Stimulated activated CD4-positive, alpha-beta T cell treated with anti-CD3 and anti-CD28 coated beads, Interleukin-12 subunit alpha, Interleukin-12 subunit beta, amount 100 ng/mL, for 24 hours (primary cell): Measurements from ENCODE around the gene UBTD1.
"Not testable (repeated sequence)": the region's sequence is repeated elsewhere in the genome, so short reads cannot be mapped to it uniquely, and the experiment has no call there.

ENCODE experiments used
- DNase-seq, 2 experiments: peaks; one replicate each; pipeline ENCODE4 v3.0.0-alpha.2; 2020; ENCODE audit warnings: low read depth in 2 of 2

The UBTD1 gene

DNA sequence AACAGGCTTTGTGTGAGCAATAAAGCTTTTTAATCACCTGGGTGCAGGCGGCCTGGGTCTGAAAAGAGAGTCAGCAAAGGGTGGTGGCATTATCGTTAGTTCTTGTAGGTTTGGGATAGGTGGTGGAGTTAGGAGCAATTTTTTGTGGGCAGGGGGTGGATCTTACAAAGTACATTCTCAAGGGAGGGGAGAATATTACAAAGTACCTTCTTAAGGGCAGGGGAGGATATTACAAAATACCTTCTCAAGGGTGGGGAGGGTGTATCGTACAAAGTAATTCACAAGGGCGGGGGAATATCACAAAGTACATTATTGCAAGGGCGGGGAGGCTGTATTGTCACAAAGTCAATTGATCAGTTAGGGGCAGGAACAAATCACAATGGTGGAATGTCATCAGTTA is 63.6 kb downstream of the UBTD1 start:
- DNase-seq = not testable (repeated sequence)

DNA sequence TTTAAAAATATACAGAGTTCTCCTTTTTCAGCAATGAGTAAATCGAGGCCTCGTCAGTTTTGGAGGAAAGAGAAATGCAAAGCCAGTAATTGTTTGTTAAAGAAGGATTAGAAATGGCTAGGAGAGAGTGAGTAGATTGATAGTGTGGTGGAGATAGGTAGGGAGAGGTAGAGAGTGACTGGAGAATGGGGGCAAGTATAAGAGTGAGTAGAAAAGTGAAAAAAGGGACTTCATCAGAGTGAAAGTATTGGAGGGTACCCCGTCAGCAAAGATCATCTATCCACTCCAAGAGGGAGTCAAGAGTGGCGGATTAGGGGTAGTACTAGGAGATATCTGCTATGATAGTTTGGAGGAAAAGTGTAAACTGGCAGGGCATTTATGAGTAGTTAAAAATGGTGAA is 64.6 kb downstream of the UBTD1 start:
- no peak for DNase-seq

DNA sequence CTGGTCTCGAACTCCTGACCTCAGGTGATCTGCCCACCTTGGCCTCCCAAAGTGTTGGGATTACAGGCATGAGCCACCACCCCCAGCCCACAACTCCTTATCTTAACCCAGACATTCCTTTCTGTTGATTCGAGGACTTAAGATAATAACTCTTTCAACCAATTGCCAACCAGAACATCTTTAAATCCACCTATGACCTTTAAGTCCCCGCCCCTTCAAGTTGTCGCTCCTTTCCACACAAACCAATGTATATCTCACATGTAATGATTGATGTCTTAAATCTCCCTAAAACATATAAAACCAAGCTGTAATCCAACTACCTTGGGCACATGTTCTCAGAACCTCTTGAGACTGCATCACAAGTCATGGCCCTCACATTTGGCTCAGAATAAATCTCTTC is 66.1 kb downstream of the UBTD1 start:
- DNase-seq = no peak

DNA sequence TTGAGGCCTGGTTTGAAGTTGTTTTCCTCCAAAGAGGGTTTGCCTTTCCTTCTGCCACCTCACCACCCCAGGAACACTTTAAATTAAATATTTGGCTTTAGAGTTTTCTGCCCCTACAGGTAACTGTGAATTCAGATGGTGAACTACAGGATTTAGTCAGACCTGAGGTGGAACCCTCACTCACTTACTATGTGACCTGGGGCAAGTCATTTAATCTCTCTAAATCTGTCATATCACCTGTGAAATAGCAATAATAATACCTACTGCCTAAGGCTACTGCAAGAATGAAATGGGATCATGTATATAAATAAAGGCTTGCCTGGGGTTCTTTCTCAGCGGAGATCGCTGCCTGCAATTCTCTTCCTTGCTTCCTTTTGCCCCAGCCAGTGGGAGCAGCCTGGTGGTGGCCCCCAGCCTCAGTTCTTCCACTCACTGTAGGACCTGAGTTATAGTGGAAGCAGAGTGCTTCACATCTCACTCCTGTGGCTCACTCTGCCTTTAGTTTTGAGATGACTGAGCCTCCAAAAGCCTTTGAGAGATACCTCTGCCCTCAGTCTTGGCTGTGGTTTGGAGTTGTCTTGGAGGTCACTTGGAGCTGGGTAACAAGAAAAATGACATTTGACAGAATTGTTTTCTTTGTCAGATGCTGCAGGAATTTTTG is 67.7 kb downstream of the UBTD1 start:
- DNase-seq = no peak

DNA sequence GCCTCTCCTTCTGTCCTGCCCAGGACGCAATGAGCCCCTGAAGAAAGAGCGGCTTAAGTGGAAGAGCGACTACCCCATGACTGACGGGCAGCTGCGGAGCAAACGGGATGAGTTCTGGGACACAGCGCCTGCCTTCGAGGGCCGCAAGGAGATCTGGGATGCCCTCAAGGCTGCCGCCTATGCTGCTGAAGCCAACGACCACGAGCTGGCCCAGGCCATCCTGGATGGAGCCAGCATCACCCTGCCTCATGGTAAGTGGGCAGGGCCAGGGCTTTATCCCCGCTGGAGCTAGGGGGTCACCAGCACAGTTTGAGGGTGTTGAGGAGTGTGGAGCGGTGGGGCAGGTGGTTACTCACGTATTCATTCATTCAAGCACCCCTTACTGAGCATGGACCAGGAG is 69.2 kb downstream of the UBTD1 start:
- DNase-seq = no peak

DNA sequence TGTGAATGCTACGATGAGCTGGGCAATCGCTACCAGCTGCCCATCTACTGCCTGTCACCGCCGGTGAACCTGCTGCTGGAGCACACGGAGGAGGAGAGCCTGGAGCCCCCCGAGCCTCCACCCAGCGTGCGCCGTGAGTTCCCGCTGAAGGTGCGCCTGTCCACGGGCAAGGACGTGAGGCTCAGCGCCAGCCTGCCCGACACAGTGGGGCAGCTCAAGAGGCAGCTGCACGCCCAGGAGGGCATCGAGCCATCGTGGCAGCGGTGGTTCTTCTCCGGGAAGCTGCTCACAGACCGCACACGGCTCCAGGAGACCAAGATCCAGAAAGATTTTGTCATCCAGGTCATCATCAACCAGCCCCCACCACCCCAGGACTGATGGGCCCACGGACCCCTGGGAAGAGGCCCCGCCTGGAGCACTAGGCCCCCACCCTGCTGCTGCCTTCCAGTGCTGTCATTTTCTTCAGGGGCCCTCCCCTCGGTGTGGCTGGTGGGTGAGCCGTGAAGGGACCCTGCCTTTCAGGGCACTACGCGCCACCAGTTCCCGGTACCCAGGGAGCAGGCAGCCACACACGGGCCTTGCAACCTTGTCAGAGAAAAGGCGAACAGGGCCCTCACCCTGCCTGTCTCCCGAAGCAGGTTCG is 71.5 kb downstream of the UBTD1 start:
- DNase-seq = no peak

- DNase-seq = no peak
Observed at GRCh38 chr10:97570789-97571471, 72.2 kb downstream of the UBTD1 start.

DNA sequence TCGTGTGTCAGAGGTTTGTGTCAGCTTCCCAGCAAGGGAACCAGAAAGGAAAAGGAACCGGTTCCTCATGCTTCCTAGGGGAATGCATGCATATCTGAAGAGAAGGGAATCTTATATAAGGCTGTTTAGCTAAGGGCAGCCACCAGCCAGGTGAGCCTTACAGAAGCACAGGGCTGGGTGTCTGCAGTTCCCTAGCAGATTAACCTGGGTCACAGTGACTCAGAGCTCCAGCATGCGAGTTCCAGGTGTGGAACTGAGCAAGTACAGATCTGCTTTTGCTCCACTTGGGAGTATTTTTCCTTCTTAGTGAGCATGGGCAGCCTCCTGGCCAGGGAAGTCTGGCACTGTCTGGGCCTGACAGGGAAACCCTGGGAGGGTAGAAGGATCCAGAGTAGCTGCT is 72.9 kb downstream of the UBTD1 start:
- no peak for DNase-seq

- peak; percentile 4 to 40 for DNase-seq
Observed at GRCh38 chr10:97572214-97572989, 73.7 kb downstream of the UBTD1 start, which contains the start of gene ANKRD2. Gene ANKRD2, plus strand, starts transcription at chr10:97572779. Its CDS starts 10 bp downstream, at chr10:97572789.

DNA sequence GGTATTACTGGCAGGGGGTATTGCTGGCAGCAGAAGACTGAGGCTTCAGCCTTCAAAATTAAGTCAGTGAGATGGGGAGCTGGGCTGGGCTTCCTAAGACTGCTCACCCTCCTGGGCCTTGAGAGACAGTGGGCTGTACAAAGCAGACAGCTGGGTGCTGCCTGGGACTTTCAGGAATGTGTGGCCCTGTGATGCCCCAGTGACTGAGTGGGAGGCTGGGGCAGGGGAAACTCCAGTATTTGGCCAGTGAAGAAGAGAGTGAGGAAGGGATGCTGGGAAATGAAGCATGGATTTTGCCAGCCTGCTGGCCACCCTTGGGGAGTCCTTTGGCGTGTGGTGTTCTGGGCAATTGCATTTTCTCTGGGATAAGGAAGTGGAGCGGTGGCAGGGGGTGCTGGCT is 74.3 kb downstream of the UBTD1 start:
- DNase-seq = no peak

GRCh38 chr10:97573672-97574071 is 74.9 kb downstream of the UBTD1 start:
- DNase-seq = no peak

GRCh38 chr10:97574374-97575126 is 75.8 kb downstream of the UBTD1 start:
- no peak for DNase-seq

GRCh38 chr10:97575127-97575668 is 76.5 kb downstream of the UBTD1 start:
- no peak for DNase-seq

DNA sequence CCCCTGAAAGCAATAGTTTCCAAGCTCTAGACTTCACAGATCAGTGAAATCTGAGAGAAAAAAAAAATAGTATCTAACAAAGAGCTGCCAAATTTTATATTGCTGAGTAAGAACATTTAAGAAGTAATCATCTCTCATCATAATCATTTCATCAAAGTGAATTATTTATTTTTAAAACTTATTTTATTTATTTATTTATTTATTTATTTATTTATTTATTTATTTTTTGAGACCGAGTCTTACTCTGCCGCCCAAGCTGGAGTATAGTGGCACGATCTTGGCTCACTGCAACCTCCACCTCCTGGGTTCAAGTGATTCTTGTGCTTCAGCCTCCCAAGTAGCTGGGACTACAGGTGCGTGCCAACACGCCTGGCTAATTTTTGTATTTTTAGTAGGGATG is 77.8 kb downstream of the UBTD1 start:
- DNase-seq = not testable (repeated sequence)

GRCh38 chr10:97577701-97578100 is 79.0 kb downstream of the UBTD1 start:
- no peak for DNase-seq

GRCh38 chr10:97578171-97578844 is 79.6 kb downstream of the UBTD1 start:
- no peak for DNase-seq

- no peak for DNase-seq
Observed at GRCh38 chr10:97580421-97581367, 82.0 kb downstream of the UBTD1 start.

- no peak for DNase-seq
Observed at GRCh38 chr10:97582169-97582568, 83.4 kb downstream of the UBTD1 start.

- no peak for DNase-seq
Observed at GRCh38 chr10:97583476-97583875, 84.8 kb downstream of the UBTD1 start.
